Right hindlimb (tissue), 1 donor: ENCODE measurements around the gene RASL10A.

Source experiments
- DNase-seq: peaks from one replicate; pipeline ENCODE4 v3.0.0-alpha.2; 2018

RASL10A gene

GRCh38 chr22:29301716-29302401 lies 13.6 kb downstream of the RASL10A start:
- DNase-seq, result no peak

- DNase-seq, result no peak
These were observed 14.5 kb downstream of the RASL10A start for GRCh38 chr22:29300807-29301601.

- DNase-seq, result no peak
These were observed 15.1 kb downstream of the RASL10A start for GRCh38 chr22:29300467-29300806.

GRCh38 chr22:29299136-29299900 lies 16.2 kb downstream of the RASL10A start:
- no peak for DNase-seq

- no peak for DNase-seq
These were observed 16.9 kb downstream of the RASL10A start for GRCh38 chr22:29298641-29299040.

- no peak for DNase-seq
These were observed 23.1 kb downstream of the RASL10A start for GRCh38 chr22:29292379-29292778.

- no peak for DNase-seq
These were observed 24.3 kb downstream of the RASL10A start for GRCh38 chr22:29291215-29291614.

GRCh38 chr22:29290061-29290460 lies 25.4 kb downstream of the RASL10A start:
- DNase-seq, result no peak

GRCh38 chr22:29288837-29289236 lies 26.7 kb downstream of the RASL10A start:
- DNase-seq, result no peak

- no peak for DNase-seq
These were observed 31.3 kb downstream of the RASL10A start for GRCh38 chr22:29284196-29284595.

- DNase-seq, result no peak
These were observed 37.6 kb downstream of the RASL10A start for GRCh38 chr22:29277927-29278326.

- DNase-seq, result no peak
These were observed 39.5 kb downstream of the RASL10A start for GRCh38 chr22:29275819-29276565.

GRCh38 chr22:29275167-29275566 lies 40.3 kb downstream of the RASL10A start:
- no peak for DNase-seq

- no peak for DNase-seq
These were observed 42.9 kb downstream of the RASL10A start for GRCh38 chr22:29272624-29273023.

GRCh38 chr22:29270475-29271271 lies 44.8 kb downstream of the RASL10A start:
- DNase-seq, result no peak

GRCh38 chr22:29269731-29270474 lies 45.6 kb downstream of the RASL10A start:
- no peak for DNase-seq

- no peak for DNase-seq
These were observed 46.3 kb downstream of the RASL10A start for GRCh38 chr22:29269230-29269604.

- DNase-seq, result peak; percentile 87
These were observed 46.8 kb downstream of the RASL10A start for GRCh38 chr22:29268511-29269229.

- peak; percentile 96 for DNase-seq
These were observed 47.5 kb downstream of the RASL10A start, which contains the start of the genes EWSR1 and RHBDD3 for GRCh38 chr22:29267858-29268510. EWSR1 (plus strand) TSS chr22:29268268; CDS start chr22:29268337, 69 bp downstream. RHBDD3 (minus strand) TSS chr22:29267981; CDS start chr22:29265626, 2,355 bp downstream.

GRCh38 chr22:29267462-29267857 lies 48.0 kb downstream of the RASL10A start:
- DNase-seq, result no peak
